ENCODE measurements around the gene TEN1.

DNA sequence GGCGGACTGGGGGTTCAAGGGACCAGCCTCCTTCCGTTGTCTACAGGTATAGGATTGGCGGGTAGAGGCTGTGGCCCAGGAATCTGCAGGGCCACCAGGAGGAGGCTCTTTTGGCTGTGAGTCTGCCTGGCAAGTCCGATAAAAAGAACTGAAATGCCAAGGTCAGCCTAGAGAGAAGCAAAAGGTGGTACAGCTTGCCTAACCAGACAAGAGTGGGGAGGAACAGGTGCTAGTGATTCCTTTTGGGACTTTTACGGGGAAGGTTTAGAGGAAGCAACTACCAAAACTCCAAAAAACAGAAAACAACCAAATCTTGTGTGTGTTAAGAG is 53.7 kb downstream of the TEN1 start:
- TF ChIP-seq POLR2A (IDR thresholded peaks at IDR 0.05) (no peak), CTCF (IDR thresholded peaks at IDR 0.05) (no peak)
